ENCODE results near the gene LOX. TPM values are rescaled to one million over a fixed set of nuclear protein-coding genes. Genes with fewer than 3 reads are reported as not detected.

The LOX gene
- total and polyA plus RNA-seq, 5 donors from 2014 or later: 0.02 to 0.25 (median 0.02) TPM; not detected in 2

- Mint-ChIP-seq H3K4me1 (no peaks in the 10 kb centered on the region), H3K27ac (no peak overlapping the region), H3K36me3 (no peaks in the 10 kb centered on the region), H3K9me3 (peaks cover 0 to 3% (median 0%) of the 10 kb centered on the region in 7 donors), H3K4me3 (no peak overlapping the region), H3K27me3 (no peaks in the 10 kb centered on the region)
- no peaks in the 10 kb centered on the region for H3K9me3 ChIP-seq (ENCODE audit: control insufficient read depth in 2 of 2, low read length in 2 of 2)
- no peaks in the 10 kb centered on the region for H3K36me3 ChIP-seq (ENCODE audit: control insufficient read depth, insufficient read depth, low read length)
- no peaks in the 10 kb centered on the region for H3K27me3 ChIP-seq (ENCODE audit: control insufficient read depth, insufficient read depth, low read length)
- no peak for DNase-seq
- no peak for ATAC-seq (ENCODE audit: low read depth in 2 of 2)
- no peaks in the 10 kb centered on the region for H3K4me1 ChIP-seq (ENCODE audit: control insufficient read depth, insufficient read depth, low read length, poor library complexity, severe bottlenecking)
- H3K4me3 ChIP-seq (ENCODE audit: low read depth, low read length): no peak overlapping the region
- H3K27ac ChIP-seq (ENCODE audit: insufficient read depth, low read length, poor library complexity, severe bottlenecking): no peak overlapping the region
Measured at GRCh38 chr5:122120493-122120892, 42.4 kb upstream of the LOX start.

DNA sequence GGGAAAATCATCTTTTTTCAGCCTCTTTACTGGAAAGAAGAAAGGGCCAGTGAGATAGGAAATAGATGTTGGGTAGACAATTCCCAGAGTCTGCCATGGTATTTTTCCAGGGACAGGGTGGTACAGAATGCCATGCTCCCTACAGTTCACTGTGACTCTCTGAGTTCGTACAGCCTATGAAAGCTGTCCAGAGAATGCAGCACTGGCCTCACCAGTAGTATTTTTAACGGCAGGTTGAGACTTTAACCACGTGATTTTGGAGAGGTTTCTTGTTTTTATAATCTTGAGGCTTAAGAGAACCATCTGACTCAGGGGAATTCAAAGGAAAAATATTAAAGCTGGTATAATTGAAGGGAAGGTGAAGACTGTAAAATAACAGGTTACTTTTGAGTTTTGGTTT, 41.1 kb upstream of the LOX start:
- no peak for ATAC-seq (ENCODE audit: low read depth in 2 of 2)
- peaks cover 0 to 3% (median 0%) of the 10 kb centered on the region in 7 donors for H3K9me3 Mint-ChIP-seq
- no peaks in the 10 kb centered on the region for H3K4me1 Mint-ChIP-seq
- Histone ChIP-seq H3K9me3 (ENCODE audit: control insufficient read depth in 2 of 2, low read length in 2 of 2) (no peaks in the 10 kb centered on the region), H3K4me3 (ENCODE audit: low read depth, low read length) (no peak overlapping the region), H3K27ac (ENCODE audit: insufficient read depth, low read length, poor library complexity, severe bottlenecking) (no peak overlapping the region), H3K27me3 (ENCODE audit: control insufficient read depth, insufficient read depth, low read length) (no peaks in the 10 kb centered on the region), H3K36me3 (ENCODE audit: control insufficient read depth, insufficient read depth, low read length) (no peaks in the 10 kb centered on the region), H3K4me1 (ENCODE audit: control insufficient read depth, insufficient read depth, low read length, poor library complexity, severe bottlenecking) (no peaks in the 10 kb centered on the region)
- no peaks in the 10 kb centered on the region for H3K36me3 Mint-ChIP-seq
- no peak for DNase-seq
- no peak overlapping the region for H3K27ac Mint-ChIP-seq
- H3K4me3 Mint-ChIP-seq: no peak overlapping the region
- H3K27me3 Mint-ChIP-seq: no peaks in the 10 kb centered on the region

GRCh38 chr5:122118356-122118948, 40.4 kb upstream of the LOX start:
- no peak overlapping the region for H3K27ac Mint-ChIP-seq
- no peaks in the 10 kb centered on the region for H3K4me1 ChIP-seq (ENCODE audit: control insufficient read depth, insufficient read depth, low read length, poor library complexity, severe bottlenecking)
- no peaks in the 10 kb centered on the region for H3K9me3 ChIP-seq (ENCODE audit: control insufficient read depth in 2 of 2, low read length in 2 of 2)
- peaks cover 0 to 3% (median 0%) of the 10 kb centered on the region in 7 donors for H3K9me3 Mint-ChIP-seq
- no peaks in the 10 kb centered on the region for H3K27me3 ChIP-seq (ENCODE audit: control insufficient read depth, insufficient read depth, low read length)
- H3K4me3 Mint-ChIP-seq: no peak overlapping the region
- DNase-seq (no peak), ATAC-seq (ENCODE audit: low read depth in 2 of 2) (no peak)
- H3K27me3 Mint-ChIP-seq: no peaks in the 10 kb centered on the region
- H3K36me3 Mint-ChIP-seq: no peaks in the 10 kb centered on the region
- H3K27ac ChIP-seq (ENCODE audit: insufficient read depth, low read length, poor library complexity, severe bottlenecking): no peak overlapping the region
- H3K4me1 Mint-ChIP-seq: no peaks in the 10 kb centered on the region
- no peak overlapping the region for H3K4me3 ChIP-seq (ENCODE audit: low read depth, low read length)
- H3K36me3 ChIP-seq (ENCODE audit: control insufficient read depth, insufficient read depth, low read length): no peaks in the 10 kb centered on the region

DNA sequence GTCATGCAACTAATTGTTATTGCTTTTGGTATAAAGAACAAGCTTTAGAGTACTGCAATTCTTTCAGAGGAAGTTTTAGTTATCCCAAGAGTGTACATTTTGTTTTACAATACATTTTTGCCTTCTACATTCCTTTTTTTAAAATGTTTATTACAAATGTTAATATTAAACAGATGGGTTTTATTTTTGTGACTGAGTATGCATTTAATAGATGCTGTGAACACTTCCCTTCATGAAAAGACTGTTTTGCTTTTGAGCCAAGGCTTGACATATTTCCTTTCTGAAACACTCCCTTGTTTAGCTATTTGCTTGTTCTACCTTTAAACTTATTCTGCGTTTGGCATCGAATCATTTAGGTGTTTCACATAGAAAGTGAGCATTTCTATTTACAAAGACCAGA, 36.4 kb upstream of the LOX start:
- Histone ChIP-seq H3K9me3 (ENCODE audit: control insufficient read depth in 2 of 2, low read length in 2 of 2) (no peaks in the 10 kb centered on the region), H3K4me1 (ENCODE audit: control insufficient read depth, insufficient read depth, low read length, poor library complexity, severe bottlenecking) (no peaks in the 10 kb centered on the region), H3K36me3 (ENCODE audit: control insufficient read depth, insufficient read depth, low read length) (no peaks in the 10 kb centered on the region), H3K27me3 (ENCODE audit: control insufficient read depth, insufficient read depth, low read length) (no peaks in the 10 kb centered on the region), H3K4me3 (ENCODE audit: low read depth, low read length) (no peak overlapping the region), H3K27ac (ENCODE audit: insufficient read depth, low read length, poor library complexity, severe bottlenecking) (no peak overlapping the region)
- Mint-ChIP-seq H3K4me1 (peaks cover 0 to 4% (median 0%) of the 10 kb centered on the region in 4 donors), H3K27ac (no peak overlapping the region), H3K4me3 (no peak overlapping the region), H3K27me3 (no peaks in the 10 kb centered on the region), H3K36me3 (no peaks in the 10 kb centered on the region), H3K9me3 (peaks cover 0 to 3% (median 0%) of the 10 kb centered on the region in 7 donors)
- DNase-seq (no peak), ATAC-seq (ENCODE audit: low read depth in 2 of 2) (no peak)

GRCh38 chr5:122112733-122113558, 34.9 kb upstream of the LOX start:
- Histone ChIP-seq H3K4me1 (ENCODE audit: control insufficient read depth, insufficient read depth, low read length, poor library complexity, severe bottlenecking) (no peaks in the 10 kb centered on the region), H3K4me3 (ENCODE audit: low read depth, low read length) (no peak overlapping the region), H3K27ac (ENCODE audit: insufficient read depth, low read length, poor library complexity, severe bottlenecking) (no peak overlapping the region), H3K9me3 (ENCODE audit: control insufficient read depth in 2 of 2, low read length in 2 of 2) (no peaks in the 10 kb centered on the region), H3K36me3 (ENCODE audit: control insufficient read depth, insufficient read depth, low read length) (no peaks in the 10 kb centered on the region), H3K27me3 (ENCODE audit: control insufficient read depth, insufficient read depth, low read length) (no peaks in the 10 kb centered on the region)
- no peak for ATAC-seq (ENCODE audit: low read depth in 2 of 2)
- Mint-ChIP-seq H3K27me3 (no peaks in the 10 kb centered on the region), H3K4me3 (no peak overlapping the region), H3K9me3 (peaks cover 0 to 3% (median 0%) of the 10 kb centered on the region in 7 donors), H3K36me3 (no peaks in the 10 kb centered on the region), H3K27ac (no peak overlapping the region), H3K4me1 (peaks cover 0 to 4% (median 0%) of the 10 kb centered on the region in 4 donors)
- no peak for DNase-seq

DNA sequence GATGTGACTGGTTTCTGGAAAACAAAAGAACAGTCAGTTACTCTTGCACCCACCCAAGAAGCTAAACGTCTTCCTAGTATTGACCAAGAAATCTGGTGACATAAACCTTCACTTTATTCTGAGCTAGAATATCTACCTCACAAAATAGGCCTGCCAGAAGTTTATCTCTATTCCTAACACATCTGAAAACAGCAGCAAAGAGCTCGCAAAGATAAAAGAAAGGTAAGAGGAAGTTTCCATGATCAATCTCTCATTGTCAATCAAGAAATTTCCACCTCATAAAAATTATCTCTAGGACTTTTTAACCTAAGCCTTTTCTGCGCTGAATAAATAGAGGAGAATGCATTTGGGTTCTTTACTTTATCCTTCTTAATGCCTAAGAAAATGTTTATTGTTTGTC, 34.0 kb upstream of the LOX start:
- Histone ChIP-seq H3K9me3 (ENCODE audit: control insufficient read depth in 2 of 2, low read length in 2 of 2) (no peaks in the 10 kb centered on the region), H3K36me3 (ENCODE audit: control insufficient read depth, insufficient read depth, low read length) (no peaks in the 10 kb centered on the region), H3K4me3 (ENCODE audit: low read depth, low read length) (no peak overlapping the region), H3K27ac (ENCODE audit: insufficient read depth, low read length, poor library complexity, severe bottlenecking) (no peak overlapping the region), H3K4me1 (ENCODE audit: control insufficient read depth, insufficient read depth, low read length, poor library complexity, severe bottlenecking) (no peaks in the 10 kb centered on the region), H3K27me3 (ENCODE audit: control insufficient read depth, insufficient read depth, low read length) (no peaks in the 10 kb centered on the region)
- peaks cover 0 to 4% (median 0%) of the 10 kb centered on the region in 4 donors for H3K4me1 Mint-ChIP-seq
- no peak overlapping the region for H3K27ac Mint-ChIP-seq
- H3K27me3 Mint-ChIP-seq: no peaks in the 10 kb centered on the region
- DNase-seq: no peak
- ATAC-seq (ENCODE audit: low read depth in 2 of 2): no peak
- H3K9me3 Mint-ChIP-seq: peaks cover 0 to 3% (median 0%) of the 10 kb centered on the region in 7 donors
- no peak overlapping the region for H3K4me3 Mint-ChIP-seq
- no peaks in the 10 kb centered on the region for H3K36me3 Mint-ChIP-seq

DNA sequence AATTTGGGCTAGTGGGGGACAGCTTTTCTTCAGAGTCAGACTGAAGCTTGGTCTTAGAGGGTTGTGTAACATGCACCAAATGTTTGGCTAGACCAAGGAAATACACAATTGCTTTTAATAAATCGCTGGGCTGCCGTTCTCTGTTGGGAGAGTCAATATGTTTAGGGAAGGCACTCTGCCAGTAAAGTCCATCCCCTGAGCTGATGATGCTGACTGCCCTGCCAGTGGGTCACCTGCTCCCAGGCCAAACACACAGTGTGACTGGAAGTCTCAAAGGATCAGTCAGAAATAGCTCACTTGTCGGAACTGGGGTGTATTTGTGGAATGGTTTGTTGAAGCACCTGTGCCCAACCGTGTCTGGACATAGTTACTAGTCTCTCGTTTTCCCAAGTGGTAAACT, 33.4 kb upstream of the LOX start:
- Histone ChIP-seq H3K36me3 (ENCODE audit: control insufficient read depth, insufficient read depth, low read length) (no peaks in the 10 kb centered on the region), H3K27ac (ENCODE audit: insufficient read depth, low read length, poor library complexity, severe bottlenecking) (no peak overlapping the region), H3K4me3 (ENCODE audit: low read depth, low read length) (no peak overlapping the region), H3K9me3 (ENCODE audit: control insufficient read depth in 2 of 2, low read length in 2 of 2) (no peaks in the 10 kb centered on the region), H3K27me3 (ENCODE audit: control insufficient read depth, insufficient read depth, low read length) (no peaks in the 10 kb centered on the region), H3K4me1 (ENCODE audit: control insufficient read depth, insufficient read depth, low read length, poor library complexity, severe bottlenecking) (no peaks in the 10 kb centered on the region)
- Mint-ChIP-seq H3K36me3 (no peaks in the 10 kb centered on the region), H3K4me1 (peaks cover 0 to 4% (median 0%) of the 10 kb centered on the region in 4 donors), H3K4me3 (no peak overlapping the region), H3K9me3 (peaks cover 0 to 3% (median 0%) of the 10 kb centered on the region in 7 donors), H3K27me3 (no peaks in the 10 kb centered on the region), H3K27ac (no peak overlapping the region)
- no peak for DNase-seq
- ATAC-seq (ENCODE audit: low read depth in 2 of 2): no peak

GRCh38 chr5:122110987-122111386, 32.9 kb upstream of the LOX start:
- no peak overlapping the region for H3K27ac Mint-ChIP-seq
- ATAC-seq (ENCODE audit: low read depth in 2 of 2): no peak
- no peaks in the 10 kb centered on the region for H3K9me3 Mint-ChIP-seq
- H3K27me3 ChIP-seq (ENCODE audit: control insufficient read depth, insufficient read depth, low read length): no peaks in the 10 kb centered on the region
- no peak overlapping the region for H3K4me3 Mint-ChIP-seq
- H3K36me3 ChIP-seq (ENCODE audit: control insufficient read depth, insufficient read depth, low read length): no peaks in the 10 kb centered on the region
- H3K4me3 ChIP-seq (ENCODE audit: low read depth, low read length): no peak overlapping the region
- H3K4me1 Mint-ChIP-seq: peaks cover 0 to 4% (median 0%) of the 10 kb centered on the region in 4 donors
- H3K4me1 ChIP-seq (ENCODE audit: control insufficient read depth, insufficient read depth, low read length, poor library complexity, severe bottlenecking): no peaks in the 10 kb centered on the region
- DNase-seq: no peak
- no peaks in the 10 kb centered on the region for H3K9me3 ChIP-seq (ENCODE audit: control insufficient read depth in 2 of 2, low read length in 2 of 2)
- H3K27ac ChIP-seq (ENCODE audit: insufficient read depth, low read length, poor library complexity, severe bottlenecking): no peak overlapping the region
- H3K36me3 Mint-ChIP-seq: no peaks in the 10 kb centered on the region
- no peaks in the 10 kb centered on the region for H3K27me3 Mint-ChIP-seq
